Neural cell (in vitro differentiated cells): ENCODE data around the gene IQCH.

Experiments
- EP300 ChIP-seq: fragments of 450-650 bp; conservative IDR thresholded peaks from 2 replicates; pipeline ENCODE4 v1.6.1; 2014; ENCODE audit warnings: antibody characterized with exemption, mild to moderate bottlenecking, moderate library complexity; ENCODE audit not compliant: poor library complexity, severe bottlenecking
- EZH2 ChIP-seq: fragments of 200-600, 300-800 bp; shearing (Covaris generic), sonication (generic); IDR thresholded peaks from 2 replicates; pipeline ENCODE4 v1.6.1; 2014; ENCODE audit warnings: antibody characterized with exemption, low read length, borderline replicate concordance, mild to moderate bottlenecking; ENCODE audit not compliant: insufficient read depth, poor library complexity, severe bottlenecking
- MXI1 ChIP-seq: fragments of 450-650 bp; conservative IDR thresholded peaks from 2 replicates; pipeline ENCODE4 v1.6.1; 2014; ENCODE audit warnings: antibody characterized with exemption, mild to moderate bottlenecking; ENCODE audit not compliant: poor library complexity, severe bottlenecking
- POLR2AphosphoS5 ChIP-seq: IDR thresholded peaks from 2 replicates; pipeline ENCODE4 v1.6.1; 2012
- RAD21 ChIP-seq: fragments of 450-650 bp; conservative IDR thresholded peaks from 2 replicates; pipeline ENCODE4 v1.6.1; 2014; ENCODE audit warnings: antibody characterized with exemption, mild to moderate bottlenecking, moderate library complexity
- TAF1 ChIP-seq: IDR thresholded peaks from 2 replicates; pipeline ENCODE4 v1.6.1; 2012; ENCODE audit warnings: low read depth
- TF ChIP-seq, protein P1 (sequence below): fragments of 450-650 bp; IDR thresholded peaks from 2 replicates; pipeline ENCODE4 v1.5.1; 2014; ENCODE audit warnings: antibody characterized with exemption, mild to moderate bottlenecking, moderate library complexity; ENCODE audit not compliant: poor library complexity, severe bottlenecking

- TF ChIP-seq, protein P1, sequence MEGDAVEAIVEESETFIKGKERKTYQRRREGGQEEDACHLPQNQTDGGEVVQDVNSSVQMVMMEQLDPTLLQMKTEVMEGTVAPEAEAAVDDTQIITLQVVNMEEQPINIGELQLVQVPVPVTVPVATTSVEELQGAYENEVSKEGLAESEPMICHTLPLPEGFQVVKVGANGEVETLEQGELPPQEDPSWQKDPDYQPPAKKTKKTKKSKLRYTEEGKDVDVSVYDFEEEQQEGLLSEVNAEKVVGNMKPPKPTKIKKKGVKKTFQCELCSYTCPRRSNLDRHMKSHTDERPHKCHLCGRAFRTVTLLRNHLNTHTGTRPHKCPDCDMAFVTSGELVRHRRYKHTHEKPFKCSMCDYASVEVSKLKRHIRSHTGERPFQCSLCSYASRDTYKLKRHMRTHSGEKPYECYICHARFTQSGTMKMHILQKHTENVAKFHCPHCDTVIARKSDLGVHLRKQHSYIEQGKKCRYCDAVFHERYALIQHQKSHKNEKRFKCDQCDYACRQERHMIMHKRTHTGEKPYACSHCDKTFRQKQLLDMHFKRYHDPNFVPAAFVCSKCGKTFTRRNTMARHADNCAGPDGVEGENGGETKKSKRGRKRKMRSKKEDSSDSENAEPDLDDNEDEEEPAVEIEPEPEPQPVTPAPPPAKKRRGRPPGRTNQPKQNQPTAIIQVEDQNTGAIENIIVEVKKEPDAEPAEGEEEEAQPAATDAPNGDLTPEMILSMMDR, result no peak
- no peak for TF ChIP-seq EZH2
- no peak for TF ChIP-seq MXI1
- no peak for TF ChIP-seq TAF1
- TF ChIP-seq RAD21, result no peak
- TF ChIP-seq EP300, result no peak
- no peak for TF ChIP-seq POLR2AphosphoS5
Measured at GRCh38 chr15:67547064-67547463, 292.5 kb downstream of the IQCH start.
